ENCODE data around the gene ADAMTS13. TPM values are rescaled to one million over a fixed set of nuclear protein-coding genes. Genes with fewer than 3 reads are reported as not detected.

Gene ADAMTS13
- total and polyA plus RNA-seq, 2 donors (not counting 1 experiment from before 2014, with no cell fraction given): 0.78 to 3.1 TPM

GRCh38 chr9:133457748-133458147 is 35.6 kb downstream of the ADAMTS13 start:
- H3K4me2 ChIP-seq (ENCODE audit: extremely low read depth, insufficient read depth, low read length): no peak overlapping the region
- H3K4me1 ChIP-seq (ENCODE audit: control insufficient read depth, extremely low read depth, insufficient read depth, low read length): peaks cover 5% of the 10 kb centered on the region
- no peak for TF ChIP-seq EZH2 (IDR thresholded peaks at IDR 0.05; ENCODE audit: low read length, missing control alignments)
- no peak for TF ChIP-seq CTCF (conservative IDR thresholded peaks at IDR 0.05 in 1 of 2, IDR thresholded peaks at IDR 0.05 in 1 of 2; ENCODE audit: low read depth in 1 of 2, low read length in 2 of 2)
- no peaks in the 10 kb centered on the region for H4K20me1 ChIP-seq (ENCODE audit: control insufficient read depth, extremely low read depth, insufficient read depth, low read length)
- no peak overlapping the region for H3K27ac ChIP-seq (ENCODE audit: insufficient read depth, low read length)
- H2AFZ ChIP-seq (ENCODE audit: low read length): no peak overlapping the region
- H3K79me2 ChIP-seq (ENCODE audit: control insufficient read depth, insufficient read depth, low read length): no peaks in the 10 kb centered on the region
- H3K9me3 ChIP-seq (ENCODE audit: control insufficient read depth, insufficient read depth, low read depth, low read length): no peaks in the 10 kb centered on the region
- H3K9ac ChIP-seq (ENCODE audit: insufficient read depth, low read length): no peak overlapping the region
- DNase-seq (ENCODE audit: low read depth in 2 of 2): no peak
- H3K27me3 ChIP-seq (ENCODE audit: control insufficient read depth, insufficient read depth, low read length): no peaks in the 10 kb centered on the region
- H3K36me3 ChIP-seq (ENCODE audit: control insufficient read depth, insufficient read depth, low read length): no peaks in the 10 kb centered on the region
- H3K4me3 ChIP-seq (replicated peaks in 1 of 4; ENCODE audit: control extremely low read depth in 1 of 4, insufficient read depth in 1 of 4, low read depth in 3 of 4, low read length in 4 of 4): no peak overlapping the region

GRCh38 chr9:133458643-133459312 is 36.6 kb downstream of the ADAMTS13 start:
- Histone ChIP-seq H2AFZ (ENCODE audit: low read length) (no peak overlapping the region), H3K9ac (ENCODE audit: insufficient read depth, low read length) (no peak overlapping the region)

More at GRCh38 chr9:133458643-133459312, 36.6 kb downstream of the ADAMTS13 start:
- H3K27me3 ChIP-seq (ENCODE audit: control insufficient read depth, insufficient read depth, low read length): no peaks in the 10 kb centered on the region
- TF ChIP-seq EZH2 (IDR thresholded peaks at IDR 0.05; ENCODE audit: low read length, missing control alignments) (no peak), CTCF (conservative IDR thresholded peaks at IDR 0.05 in 1 of 2, IDR thresholded peaks at IDR 0.05 in 1 of 2; ENCODE audit: low read depth in 1 of 2, low read length in 2 of 2) (no peak)
- H3K9me3 ChIP-seq (ENCODE audit: control insufficient read depth, insufficient read depth, low read depth, low read length): no peaks in the 10 kb centered on the region
- H3K79me2 ChIP-seq (ENCODE audit: control insufficient read depth, insufficient read depth, low read length): no peaks in the 10 kb centered on the region
- H4K20me1 ChIP-seq (ENCODE audit: control insufficient read depth, extremely low read depth, insufficient read depth, low read length): no peaks in the 10 kb centered on the region
- H3K36me3 ChIP-seq (ENCODE audit: control insufficient read depth, insufficient read depth, low read length): no peaks in the 10 kb centered on the region
- DNase-seq (ENCODE audit: low read depth in 2 of 2): no peak
- H3K4me3 ChIP-seq (replicated peaks in 1 of 4; ENCODE audit: control extremely low read depth in 1 of 4, insufficient read depth in 1 of 4, low read depth in 3 of 4, low read length in 4 of 4): peak overlapping the region in 2 of 4 experiments; percentile 56 to 79
- peak overlapping the region; percentile 82 for H3K4me2 ChIP-seq (ENCODE audit: extremely low read depth, insufficient read depth, low read length)
- H3K4me1 ChIP-seq (ENCODE audit: control insufficient read depth, extremely low read depth, insufficient read depth, low read length): peaks cover 5% of the 10 kb centered on the region
- H3K27ac ChIP-seq (ENCODE audit: insufficient read depth, low read length): no peak overlapping the region
